ENCODE measurements around the gene NXPE4.

The NXPE4 gene

GRCh38 chr11:114596175-114596919 lies 761 bp upstream of the NXPE4 start:
- H3K4me3 ChIP-seq (ENCODE audit: low read depth, low read length), result no peak overlapping the region
- TF ChIP-seq, protein P1, sequence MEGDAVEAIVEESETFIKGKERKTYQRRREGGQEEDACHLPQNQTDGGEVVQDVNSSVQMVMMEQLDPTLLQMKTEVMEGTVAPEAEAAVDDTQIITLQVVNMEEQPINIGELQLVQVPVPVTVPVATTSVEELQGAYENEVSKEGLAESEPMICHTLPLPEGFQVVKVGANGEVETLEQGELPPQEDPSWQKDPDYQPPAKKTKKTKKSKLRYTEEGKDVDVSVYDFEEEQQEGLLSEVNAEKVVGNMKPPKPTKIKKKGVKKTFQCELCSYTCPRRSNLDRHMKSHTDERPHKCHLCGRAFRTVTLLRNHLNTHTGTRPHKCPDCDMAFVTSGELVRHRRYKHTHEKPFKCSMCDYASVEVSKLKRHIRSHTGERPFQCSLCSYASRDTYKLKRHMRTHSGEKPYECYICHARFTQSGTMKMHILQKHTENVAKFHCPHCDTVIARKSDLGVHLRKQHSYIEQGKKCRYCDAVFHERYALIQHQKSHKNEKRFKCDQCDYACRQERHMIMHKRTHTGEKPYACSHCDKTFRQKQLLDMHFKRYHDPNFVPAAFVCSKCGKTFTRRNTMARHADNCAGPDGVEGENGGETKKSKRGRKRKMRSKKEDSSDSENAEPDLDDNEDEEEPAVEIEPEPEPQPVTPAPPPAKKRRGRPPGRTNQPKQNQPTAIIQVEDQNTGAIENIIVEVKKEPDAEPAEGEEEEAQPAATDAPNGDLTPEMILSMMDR (IDR thresholded peaks at IDR 0.05; ENCODE audit: low read depth, low read length), result no peak

DNA sequence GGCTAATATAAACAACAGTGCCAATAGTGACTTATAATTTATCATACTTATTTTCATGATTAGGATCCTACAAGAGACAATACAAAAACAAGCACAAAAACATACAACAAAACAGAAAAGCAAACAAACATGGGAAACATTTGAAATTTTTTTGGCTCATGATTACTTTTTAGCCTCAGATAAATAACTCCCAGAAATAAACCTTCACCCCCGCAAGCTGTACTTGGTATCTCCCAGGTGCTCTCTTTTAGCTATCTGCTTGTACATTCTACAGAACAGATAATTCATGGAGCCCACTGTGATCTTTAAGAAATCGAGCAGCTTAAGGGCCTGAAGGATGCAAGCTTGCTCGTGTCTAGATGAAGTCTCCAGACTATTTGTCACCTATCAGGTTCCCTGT lies 883 bp downstream of the NXPE4 start:
- TF ChIP-seq, protein P1 (IDR thresholded peaks at IDR 0.05; ENCODE audit: low read depth, low read length), result no peak
- H3K4me3 ChIP-seq (ENCODE audit: low read depth, low read length), result no peak overlapping the region

GRCh38 chr11:114587398-114587953 lies 8.1 kb downstream of the NXPE4 start:
- H3K4me3 ChIP-seq (ENCODE audit: low read depth, low read length), result no peak overlapping the region
- TF ChIP-seq, protein P1 (IDR thresholded peaks at IDR 0.05; ENCODE audit: low read depth, low read length), result no peak

DNA sequence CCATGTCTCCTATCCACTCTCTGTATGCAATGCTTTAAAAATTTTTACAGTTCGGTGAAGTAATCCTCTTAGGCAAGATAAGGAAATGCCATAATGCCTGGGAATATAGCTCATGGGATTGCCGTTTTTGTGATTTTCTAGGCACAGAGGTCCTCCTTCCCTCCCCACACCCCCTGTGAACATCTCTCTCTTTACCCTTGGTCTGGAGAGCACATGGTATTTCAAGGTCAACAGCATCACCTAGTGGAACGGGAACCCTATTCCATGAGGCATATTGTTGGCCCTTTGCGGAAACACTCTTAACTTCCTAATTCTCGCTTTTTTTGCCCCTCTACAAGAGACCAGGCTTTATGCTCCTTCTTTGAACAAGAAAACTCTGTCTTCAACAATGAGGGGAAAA lies 8.8 kb downstream of the NXPE4 start:
- TF ChIP-seq, protein P1 (IDR thresholded peaks at IDR 0.05; ENCODE audit: low read depth, low read length), result peak; percentile 33; the same call in 1 of the 2 replicates
- no peak overlapping the region for H3K4me3 ChIP-seq (ENCODE audit: low read depth, low read length)

- TF ChIP-seq, protein P1 (IDR thresholded peaks at IDR 0.05; ENCODE audit: low read depth, low read length), result no peak
- no peak overlapping the region for H3K4me3 ChIP-seq (ENCODE audit: low read depth, low read length)
Measured at GRCh38 chr11:114571712-114572111, 23.9 kb downstream of the NXPE4 start.

DNA sequence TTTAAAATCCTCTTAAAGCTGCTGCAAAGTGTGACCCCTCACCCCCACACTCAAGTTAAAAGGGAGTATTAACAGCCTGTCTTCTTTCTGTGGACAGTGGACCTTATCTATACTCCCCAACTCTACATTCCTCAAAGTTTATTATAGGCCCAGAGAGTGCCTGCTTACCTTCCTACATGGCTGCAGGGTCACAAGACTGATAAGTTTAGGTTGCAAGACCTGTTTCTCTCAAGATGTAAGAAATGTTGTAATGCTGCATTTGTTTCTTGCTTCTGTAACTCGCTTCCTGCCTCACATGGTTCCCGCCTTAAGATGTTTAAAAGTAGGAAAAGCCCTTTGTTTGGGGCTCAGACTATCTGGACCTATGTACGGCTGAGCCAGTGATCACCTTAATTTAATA lies 25.8 kb downstream of the NXPE4 start:
- no peak overlapping the region for H3K4me3 ChIP-seq (ENCODE audit: low read depth, low read length)
- TF ChIP-seq, protein P1 (IDR thresholded peaks at IDR 0.05; ENCODE audit: low read depth, low read length), result no peak

DNA sequence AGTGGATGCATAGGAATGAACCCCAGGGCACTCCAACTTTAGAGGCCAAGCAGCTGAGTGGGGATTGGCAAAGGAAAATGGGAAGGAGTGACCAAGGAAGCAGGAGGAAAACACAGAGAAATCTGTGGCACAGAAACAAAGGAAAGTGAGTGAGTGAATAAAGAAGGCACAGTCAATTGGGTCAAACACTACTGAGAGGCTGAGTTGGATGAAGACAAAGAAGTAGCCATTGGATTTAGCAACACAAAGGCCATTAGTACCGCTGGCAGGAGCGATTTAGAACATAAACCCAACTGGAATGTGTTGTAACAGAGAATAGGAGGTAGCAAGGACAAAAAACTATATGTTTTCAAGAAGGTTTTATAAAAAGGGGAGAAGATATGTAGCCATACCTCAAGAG lies 29.3 kb downstream of the NXPE4 start:
- H3K4me3 ChIP-seq (ENCODE audit: low read depth, low read length), result no peak overlapping the region
- TF ChIP-seq, protein P1 (IDR thresholded peaks at IDR 0.05; ENCODE audit: low read depth, low read length), result no peak
